GM12892 (cell line): Measurements from ENCODE around the gene PNISR. TPM values are rescaled to one million over a fixed set of nuclear protein-coding genes. Genes with fewer than 3 reads are reported as not detected.
A peak's percentile ranks its signal among the peaks of the same experiment; 100 is the strongest.
"Not testable (repeated sequence)": the region's sequence is repeated elsewhere in the genome, so short reads cannot be mapped to it uniquely, and the experiment has no call there.

Source experiments
- DNase-seq: peaks from one replicate; pipeline ENCODE4 v3.0.0; 2011; ENCODE audit not compliant: insufficient read length
- FAIRE-seq: peaks from 2 replicates; lab custom pipeline; 2011; peaks lifted over from hg19 to GRCh38; lab: Jason Lieb, UNC
- POLR2A ChIP-seq: IDR thresholded peaks from 2 replicates; pipeline ENCODE4 v1.6.1; 2011; ENCODE audit warnings: low read depth, low read length, control low read depth
- POLR2AphosphoS5 ChIP-seq: IDR thresholded peaks from 2 replicates; pipeline ENCODE4 v1.6.1; 2011; ENCODE audit warnings: low read depth, low read length, control low read depth
- TAF1 ChIP-seq: IDR thresholded peaks from 2 replicates; pipeline ENCODE4 v1.6.1; 2011; ENCODE audit warnings: low read depth, mild to moderate bottlenecking, control low read depth, low read length, borderline replicate concordance
- polyA plus RNA-seq: library from polyadenylated mRNA; unstranded; fragments of >200 nt; gene quantifications from one replicate; pipeline ENCODE4 v1.2.1, GENCODE V29; 2012; ENCODE audit warnings: missing spikeins, inconsistent platforms; ENCODE audit not compliant: missing spikeins

PNISR gene
- polyA plus RNA-seq: 127 TPM

GRCh38 chr6:99424761-99425646 is at the start of gene PNISR:
TSS of gene PNISR (minus strand) at chr6:99425308. CDS start at chr6:99414659, 10,649 bp downstream.
- TF ChIP-seq POLR2A (peak; percentile 82), POLR2AphosphoS5 (peak; percentile 92), TAF1 (peak; percentile 65)
- peak; percentile 99 for FAIRE-seq

GRCh38 chr6:99473730-99474129 is 48.6 kb upstream of the PNISR start:
- TF ChIP-seq POLR2A (no peak), POLR2AphosphoS5 (no peak), TAF1 (no peak)
- FAIRE-seq: no peak
- no peak for DNase-seq

More at GRCh38 chr6:99424761-99425646, at the start of gene PNISR:
- peak; percentile 45 for DNase-seq

- DNase-seq: no peak
- TF ChIP-seq POLR2AphosphoS5 (no peak), POLR2A (no peak), TAF1 (no peak)
- FAIRE-seq: no peak
Measured at GRCh38 chr6:99471638-99472037, 46.5 kb upstream of the PNISR start.

GRCh38 chr6:99467509-99468106 is 42.5 kb upstream of the PNISR start:
- DNase-seq (no peak), FAIRE-seq (peak; percentile 38)
- TF ChIP-seq POLR2AphosphoS5 (no peak), TAF1 (no peak), POLR2A (no peak)

GRCh38 chr6:99459133-99459532 is 34.0 kb upstream of the PNISR start:
- not testable (repeated sequence) for FAIRE-seq, DNase-seq

- no peak for DNase-seq
- FAIRE-seq: peak; percentile 9
- no peak for TF ChIP-seq POLR2A
Measured at GRCh38 chr6:99458319-99458718, 33.2 kb upstream of the PNISR start.

- DNase-seq (no peak), FAIRE-seq (no peak)
- TF ChIP-seq TAF1 (no peak), POLR2AphosphoS5 (no peak), POLR2A (no peak)
Measured at GRCh38 chr6:99446076-99446475, 21.0 kb upstream of the PNISR start.

- no peak for TF ChIP-seq TAF1
- FAIRE-seq (no peak), DNase-seq (no peak)
Measured at GRCh38 chr6:99434702-99435530, 9.8 kb upstream of the PNISR start.

DNA sequence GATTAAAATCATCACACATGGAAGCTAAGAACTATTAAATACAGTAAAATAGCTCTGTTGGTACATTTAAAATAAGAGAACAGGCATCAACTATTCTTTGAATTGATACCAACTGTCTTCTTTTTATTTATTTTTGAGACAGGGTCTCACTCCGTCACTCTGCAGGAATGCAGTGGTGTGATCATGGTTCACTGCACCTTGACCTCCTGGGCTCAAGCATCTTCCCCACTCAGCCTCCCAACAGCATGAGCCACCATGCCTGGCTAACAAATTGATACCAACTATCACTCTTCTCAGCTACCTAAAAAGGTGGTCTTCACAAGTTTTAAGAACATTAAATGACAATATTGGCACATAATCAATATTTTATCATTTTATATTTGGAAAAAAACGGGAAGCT is 7.8 kb upstream of the PNISR start:
- no peak for TF ChIP-seq POLR2A
- TF ChIP-seq TAF1: no peak
- TF ChIP-seq POLR2AphosphoS5: no peak
- FAIRE-seq (no peak), DNase-seq (no peak)

- no peak for TF ChIP-seq POLR2AphosphoS5
- TF ChIP-seq TAF1: no peak
- no peak for TF ChIP-seq POLR2A
- no peak for FAIRE-seq
- DNase-seq: no peak
Measured at GRCh38 chr6:99431901-99432300, 6.8 kb upstream of the PNISR start.

GRCh38 chr6:99427988-99428387 is 2.9 kb upstream of the PNISR start:
- DNase-seq (no peak), FAIRE-seq (no peak)
- no peak for TF ChIP-seq POLR2A
- no peak for TF ChIP-seq POLR2AphosphoS5
- no peak for TF ChIP-seq TAF1

DNA sequence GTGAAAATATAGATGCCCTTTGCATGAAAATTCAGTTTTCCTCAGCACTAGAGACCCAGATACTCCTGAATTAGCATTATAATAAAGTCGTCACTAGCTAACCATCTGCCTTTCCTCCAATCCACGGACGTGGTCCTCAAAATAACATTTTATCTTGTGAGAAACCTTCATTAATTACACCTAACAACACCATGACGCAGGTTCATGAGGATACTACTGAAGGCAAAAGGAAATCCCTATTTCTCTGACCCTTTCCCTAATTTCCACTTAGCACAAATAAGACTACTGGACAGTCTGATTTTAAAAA is 1.3 kb upstream of the PNISR start:
- FAIRE-seq: no peak
- DNase-seq: no peak
- TF ChIP-seq POLR2AphosphoS5 (no peak), POLR2A (no peak), TAF1 (no peak)
